22Rv1 (cell line): ENCODE measurements around the gene ADM2.

Source experiments
- H3K27ac ChIP-seq: fragments of 450-650 bp; 2 replicates; pipeline ENCODE4 v1.5.1; 2017
- CTCF ChIP-seq: fragments of 450-650 bp; IDR thresholded peaks from 2 replicates; pipeline ENCODE4 v1.5.1; 2017; ENCODE audit warnings: mild to moderate bottlenecking
- ZFX ChIP-seq: fragments of 450-650 bp; IDR thresholded peaks from 2 replicates; pipeline ENCODE4 v1.6.1; 2017; ENCODE audit warnings: antibody characterized with exemption, borderline replicate concordance

The ADM2 gene

GRCh38 chr22:50463188-50463900, 18.0 kb upstream of the ADM2 start:
- TF ChIP-seq CTCF (no peak), ZFX (no peak)
- H3K27ac ChIP-seq, result no peak overlapping the region

- TF ChIP-seq ZFX (no peak), CTCF (no peak)
- no peak overlapping the region for H3K27ac ChIP-seq
Measured at GRCh38 chr22:50464451-50464850, 16.9 kb upstream of the ADM2 start.

DNA sequence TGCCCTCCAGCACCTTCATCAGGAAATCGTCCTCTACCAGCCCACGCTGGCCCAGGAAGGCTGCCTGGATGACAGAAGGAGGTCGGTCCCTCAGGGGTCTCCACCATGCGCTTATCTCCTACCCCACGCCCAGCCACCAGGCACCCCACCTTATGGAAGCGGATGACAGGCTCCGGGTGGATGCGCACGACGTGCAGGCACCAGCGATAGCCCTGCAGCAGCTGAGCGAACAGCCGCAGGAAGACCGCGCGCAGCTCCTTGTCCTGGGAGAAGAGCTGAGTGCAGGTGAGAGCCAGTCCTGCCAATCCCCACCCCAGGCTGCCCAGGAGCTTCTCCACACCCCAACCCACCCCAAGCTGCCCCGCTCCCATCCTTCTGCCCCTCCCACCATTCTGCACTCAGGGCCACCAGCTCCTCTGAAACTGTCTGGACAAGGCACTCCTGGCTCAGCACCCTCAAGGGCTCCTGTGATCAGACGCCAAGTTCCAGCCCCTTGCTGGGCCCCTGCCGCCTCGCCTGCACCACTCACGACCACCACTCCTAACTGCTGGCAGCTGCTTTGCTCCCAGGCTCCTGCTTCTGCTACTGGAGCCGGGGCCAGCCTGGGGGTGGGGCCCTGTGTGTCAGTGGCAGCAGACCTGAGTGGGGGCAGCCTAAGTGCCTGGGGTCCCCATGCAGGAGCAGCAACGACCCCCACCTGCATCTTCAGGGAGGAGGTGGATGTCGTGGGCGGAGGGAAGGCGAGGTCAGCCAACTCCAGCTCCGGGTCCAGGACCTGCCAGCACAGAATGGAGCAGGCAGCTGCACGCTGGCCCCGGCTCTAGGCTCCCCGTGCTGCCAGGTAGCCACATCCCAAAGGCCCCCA, 16.0 kb upstream of the ADM2 start:
- TF ChIP-seq ZFX (no peak), CTCF (no peak)
- H3K27ac ChIP-seq, result no peak overlapping the region

DNA sequence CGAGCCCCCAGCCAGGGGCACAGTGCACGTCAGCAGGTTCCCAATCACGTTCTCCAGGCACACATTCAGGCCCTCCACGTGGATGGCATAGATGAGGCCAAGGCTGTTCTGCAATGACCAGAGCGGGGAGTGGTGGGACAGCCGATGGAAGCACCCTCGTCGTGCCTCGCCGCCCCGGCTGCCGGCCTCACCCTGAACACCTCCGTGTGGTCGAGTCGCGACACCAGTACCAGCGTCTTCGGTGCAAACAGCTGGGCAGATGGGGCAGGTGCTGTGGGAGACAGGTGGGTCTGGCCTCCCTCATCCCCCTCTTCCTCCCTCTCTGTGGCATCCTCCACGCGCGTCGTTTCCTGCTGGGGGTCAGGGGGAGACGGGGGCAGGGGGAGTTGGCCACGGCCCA, 14.0 kb upstream of the ADM2 start:
- no peak overlapping the region for H3K27ac ChIP-seq
- no peak for TF ChIP-seq CTCF
- TF ChIP-seq ZFX, result no peak

GRCh38 chr22:50467773-50468440, 13.4 kb upstream of the ADM2 start:
- TF ChIP-seq ZFX (no peak), CTCF (no peak)
- no peak overlapping the region for H3K27ac ChIP-seq

GRCh38 chr22:50468626-50469025, 12.7 kb upstream of the ADM2 start:
- H3K27ac ChIP-seq, result no peak overlapping the region

More at GRCh38 chr22:50468626-50469025, 12.7 kb upstream of the ADM2 start:
- TF ChIP-seq ZFX (no peak), CTCF (no peak)
